Ishikawa (cell line): ENCODE results near the gene OPHN1.

Experiments
- CEBPB ChIP-seq: IDR thresholded peaks from 2 replicates; pipeline ENCODE4 v1.6.1; 2012
- CREB1 ChIP-seq: IDR thresholded peaks from 2 replicates; pipeline ENCODE4 v1.6.1; 2012; ENCODE audit warnings: low read depth
- EGR1 ChIP-seq: IDR thresholded peaks from 2 replicates; pipeline ENCODE4 v1.6.1; 2012
- EP300 ChIP-seq: IDR thresholded peaks from 2 replicates; pipeline ENCODE4 v1.6.1; 2012; ENCODE audit warnings: borderline replicate concordance
- FOXM1 ChIP-seq: IDR thresholded peaks from 2 replicates; pipeline ENCODE4 v1.6.1; 2012; ENCODE audit warnings: low read depth, borderline replicate concordance
- NFIC ChIP-seq: IDR thresholded peaks from 2 replicates; pipeline ENCODE4 v1.6.1; 2012
- RAD21 ChIP-seq: IDR thresholded peaks from 2 replicates; pipeline ENCODE4 v1.6.1; 2012; ENCODE audit warnings: low read depth
- TAF1 ChIP-seq: IDR thresholded peaks from 2 replicates; pipeline ENCODE4 v1.6.1; 2012; ENCODE audit warnings: low read depth, mild to moderate bottlenecking
- TCF12 ChIP-seq: IDR thresholded peaks from 2 replicates; pipeline ENCODE4 v1.6.1; 2012; ENCODE audit warnings: low read depth
- TEAD4 ChIP-seq: IDR thresholded peaks from 2 replicates; pipeline ENCODE4 v1.6.1; 2012
- YY1 ChIP-seq: IDR thresholded peaks from 2 replicates; pipeline ENCODE4 v1.6.1; 2012; ENCODE audit warnings: low read depth
- ZBTB7A ChIP-seq: IDR thresholded peaks from 2 replicates; pipeline ENCODE4 v1.6.1; 2012; ENCODE audit warnings: low read depth
- TF ChIP-seq, protein P1 (sequence below): IDR thresholded peaks from 2 replicates; pipeline ENCODE4 v1.6.1; 2012
- TF ChIP-seq, protein P2 (sequence below): IDR thresholded peaks from 2 replicates; pipeline ENCODE4 v1.6.1; 2012; ENCODE audit warnings: low read depth, mild to moderate bottlenecking
- TF ChIP-seq, protein P3 (sequence below): IDR thresholded peaks from 2 replicates; pipeline ENCODE4 v1.6.1; 2012

The OPHN1 gene

DNA sequence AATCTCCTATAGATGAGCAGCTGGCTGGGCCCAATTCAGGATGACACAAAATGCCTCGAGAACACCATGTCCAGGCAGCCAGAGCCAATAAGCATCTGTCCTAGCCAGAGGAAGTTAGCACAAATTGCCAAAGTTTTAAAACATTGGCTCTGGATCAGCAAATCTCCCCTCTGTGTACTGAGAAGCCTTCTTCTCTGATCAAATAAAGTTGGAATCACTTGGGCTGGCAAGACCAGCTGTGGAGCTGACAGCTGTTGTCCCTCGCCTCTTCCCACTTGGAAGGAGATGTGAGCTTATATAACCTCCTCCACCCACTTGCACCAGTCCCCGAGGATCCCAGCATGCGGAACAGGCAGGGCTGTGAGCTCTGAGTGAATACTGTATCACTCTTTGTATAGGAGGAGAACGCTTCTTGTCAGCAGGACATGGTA is 183.9 kb downstream of the OPHN1 start:
- TF ChIP-seq TCF12, result no peak
- TF ChIP-seq, protein P1, sequence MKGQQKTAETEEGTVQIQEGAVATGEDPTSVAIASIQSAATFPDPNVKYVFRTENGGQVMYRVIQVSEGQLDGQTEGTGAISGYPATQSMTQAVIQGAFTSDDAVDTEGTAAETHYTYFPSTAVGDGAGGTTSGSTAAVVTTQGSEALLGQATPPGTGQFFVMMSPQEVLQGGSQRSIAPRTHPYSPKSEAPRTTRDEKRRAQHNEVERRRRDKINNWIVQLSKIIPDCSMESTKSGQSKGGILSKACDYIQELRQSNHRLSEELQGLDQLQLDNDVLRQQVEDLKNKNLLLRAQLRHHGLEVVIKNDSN, result no peak
- no peak for TF ChIP-seq EGR1
- no peak for TF ChIP-seq EP300
- TF ChIP-seq NFIC, result no peak
- no peak for TF ChIP-seq TEAD4
- TF ChIP-seq RAD21, result no peak

DNA sequence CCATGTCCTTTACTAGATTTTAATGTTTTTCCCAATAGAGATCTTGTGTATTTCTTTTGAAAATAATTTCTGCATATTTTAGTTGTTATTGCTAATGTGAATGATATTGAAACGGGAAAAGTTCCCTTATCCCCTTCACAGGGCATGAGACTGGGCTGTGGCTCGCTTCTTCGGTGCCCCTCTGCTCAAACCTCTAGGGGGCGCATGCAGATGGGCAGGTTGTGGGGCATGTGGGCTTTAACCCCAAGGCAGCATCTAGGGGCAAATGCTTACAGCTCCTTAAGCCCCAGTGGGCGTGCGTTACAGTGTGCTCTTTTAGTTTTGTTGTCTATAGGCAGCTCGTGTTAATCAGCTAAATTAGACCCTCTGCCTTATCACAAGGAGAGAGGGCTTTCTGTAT is 194.7 kb downstream of the OPHN1 start:
- peak; percentile 44 for TF ChIP-seq RAD21
- no peak for TF ChIP-seq EP300

DNA sequence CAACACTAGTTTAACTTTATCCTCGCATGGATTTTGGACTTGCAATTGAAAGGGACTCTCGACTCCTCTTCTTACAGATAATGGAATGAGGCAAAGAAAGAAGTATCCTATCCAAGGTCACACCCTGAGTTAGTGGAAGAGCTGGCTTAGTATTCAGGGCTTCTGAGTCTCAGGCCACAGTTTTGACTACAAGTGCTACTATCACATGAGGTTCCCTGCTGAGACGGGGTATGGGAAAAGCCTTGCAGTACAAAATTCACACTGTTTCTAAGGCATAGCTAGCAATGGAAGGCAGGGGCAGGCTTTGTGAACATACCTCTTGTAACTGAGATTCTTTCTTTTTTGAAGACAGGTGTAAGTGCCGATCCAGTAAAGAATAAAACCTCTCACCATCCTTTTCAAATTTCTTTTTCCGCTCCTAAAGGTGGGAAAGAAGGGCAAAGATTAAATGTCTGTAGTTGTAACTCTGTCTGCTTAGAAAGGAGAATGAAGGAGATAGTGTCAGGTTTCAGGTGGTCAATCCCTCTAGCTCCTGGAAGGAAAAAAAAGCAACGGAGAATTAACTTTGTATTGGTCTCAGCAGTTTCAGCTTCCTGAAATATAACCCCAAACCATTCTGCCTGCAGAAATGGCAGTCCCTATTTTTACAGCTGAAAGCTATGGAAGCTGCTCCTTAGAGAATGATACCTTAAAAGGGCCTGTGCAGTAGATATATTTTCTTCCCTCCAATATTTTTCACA is 199.0 kb downstream of the OPHN1 start:
- TF ChIP-seq ZBTB7A (no peak), RAD21 (no peak), NFIC (no peak)
- TF ChIP-seq, protein P2, sequence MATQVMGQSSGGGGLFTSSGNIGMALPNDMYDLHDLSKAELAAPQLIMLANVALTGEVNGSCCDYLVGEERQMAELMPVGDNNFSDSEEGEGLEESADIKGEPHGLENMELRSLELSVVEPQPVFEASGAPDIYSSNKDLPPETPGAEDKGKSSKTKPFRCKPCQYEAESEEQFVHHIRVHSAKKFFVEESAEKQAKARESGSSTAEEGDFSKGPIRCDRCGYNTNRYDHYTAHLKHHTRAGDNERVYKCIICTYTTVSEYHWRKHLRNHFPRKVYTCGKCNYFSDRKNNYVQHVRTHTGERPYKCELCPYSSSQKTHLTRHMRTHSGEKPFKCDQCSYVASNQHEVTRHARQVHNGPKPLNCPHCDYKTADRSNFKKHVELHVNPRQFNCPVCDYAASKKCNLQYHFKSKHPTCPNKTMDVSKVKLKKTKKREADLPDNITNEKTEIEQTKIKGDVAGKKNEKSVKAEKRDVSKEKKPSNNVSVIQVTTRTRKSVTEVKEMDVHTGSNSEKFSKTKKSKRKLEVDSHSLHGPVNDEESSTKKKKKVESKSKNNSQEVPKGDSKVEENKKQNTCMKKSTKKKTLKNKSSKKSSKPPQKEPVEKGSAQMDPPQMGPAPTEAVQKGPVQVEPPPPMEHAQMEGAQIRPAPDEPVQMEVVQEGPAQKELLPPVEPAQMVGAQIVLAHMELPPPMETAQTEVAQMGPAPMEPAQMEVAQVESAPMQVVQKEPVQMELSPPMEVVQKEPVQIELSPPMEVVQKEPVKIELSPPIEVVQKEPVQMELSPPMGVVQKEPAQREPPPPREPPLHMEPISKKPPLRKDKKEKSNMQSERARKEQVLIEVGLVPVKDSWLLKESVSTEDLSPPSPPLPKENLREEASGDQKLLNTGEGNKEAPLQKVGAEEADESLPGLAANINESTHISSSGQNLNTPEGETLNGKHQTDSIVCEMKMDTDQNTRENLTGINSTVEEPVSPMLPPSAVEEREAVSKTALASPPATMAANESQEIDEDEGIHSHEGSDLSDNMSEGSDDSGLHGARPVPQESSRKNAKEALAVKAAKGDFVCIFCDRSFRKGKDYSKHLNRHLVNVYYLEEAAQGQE, result no peak

DNA sequence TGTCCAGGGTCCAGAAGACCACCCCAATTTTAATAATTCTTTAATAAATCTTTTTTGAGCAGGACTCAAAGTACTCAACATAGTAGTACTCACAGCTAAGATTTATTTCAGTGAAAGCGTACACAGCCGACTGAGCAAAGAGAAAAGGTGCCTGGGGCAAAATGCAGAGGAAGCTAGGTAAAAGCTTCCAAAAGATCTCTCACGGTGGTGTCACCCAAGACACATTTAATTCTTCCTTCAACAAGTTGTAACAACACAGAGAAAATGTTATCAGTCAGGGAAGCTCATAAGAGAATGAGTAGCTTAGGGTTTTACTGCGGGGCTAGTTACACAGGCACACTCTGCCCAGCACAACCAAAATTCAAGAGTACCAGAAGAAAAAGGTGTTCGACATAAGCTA is 201.1 kb downstream of the OPHN1 start:
- TF ChIP-seq CEBPB (no peak), RAD21 (no peak), FOXM1 (no peak), EGR1 (no peak), ZBTB7A (no peak), NFIC (no peak), YY1 (no peak), TCF12 (no peak), TAF1 (no peak), EP300 (no peak), TEAD4 (no peak)
- TF ChIP-seq, protein P1, result no peak
- TF ChIP-seq, protein P2, result no peak
- TF ChIP-seq, protein P3, sequence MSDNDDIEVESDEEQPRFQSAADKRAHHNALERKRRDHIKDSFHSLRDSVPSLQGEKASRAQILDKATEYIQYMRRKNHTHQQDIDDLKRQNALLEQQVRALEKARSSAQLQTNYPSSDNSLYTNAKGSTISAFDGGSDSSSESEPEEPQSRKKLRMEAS, result no peak

DNA sequence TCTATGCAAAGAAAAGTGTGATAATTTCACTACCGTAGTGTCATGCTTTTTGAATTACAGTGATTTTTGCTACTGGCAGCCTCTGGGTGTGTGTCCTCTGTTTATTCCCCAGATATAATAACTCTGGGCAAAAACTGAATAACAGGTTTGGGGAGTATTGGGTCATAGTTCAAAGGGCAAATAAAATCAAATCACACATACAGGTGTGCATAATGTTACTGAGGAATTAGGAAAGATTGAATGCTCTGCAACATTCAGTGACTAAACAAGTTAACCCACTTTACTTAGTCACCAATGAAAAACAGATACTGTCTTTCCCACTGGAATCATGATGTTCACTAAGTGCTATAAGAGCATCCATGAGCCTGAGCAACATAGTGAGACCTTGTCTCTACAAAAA is 224.3 kb downstream of the OPHN1 start:
- TF ChIP-seq, protein P2, result no peak
- no peak for TF ChIP-seq YY1
- TF ChIP-seq FOXM1, result no peak
- no peak for TF ChIP-seq TAF1
- no peak for TF ChIP-seq EP300
- TF ChIP-seq CREB1, result no peak
- TF ChIP-seq, protein P3, result no peak
- TF ChIP-seq RAD21, result no peak
- no peak for TF ChIP-seq ZBTB7A
- TF ChIP-seq NFIC, result no peak
- TF ChIP-seq TCF12, result no peak
- TF ChIP-seq, protein P1, result no peak
